ENCODE results near the gene BICRA. TPM values are rescaled to one million over a fixed set of nuclear protein-coding genes. Genes with fewer than 3 reads are reported as not detected.

Gene BICRA
- polyA plus RNA-seq, 1 of the 3 experiments (the other 2 are of a cell fraction), result 1.4 TPM

GRCh38 chr19:47719047-47719859, 110.3 kb downstream of the BICRA start (continued):
- TF ChIP-seq, protein P1, sequence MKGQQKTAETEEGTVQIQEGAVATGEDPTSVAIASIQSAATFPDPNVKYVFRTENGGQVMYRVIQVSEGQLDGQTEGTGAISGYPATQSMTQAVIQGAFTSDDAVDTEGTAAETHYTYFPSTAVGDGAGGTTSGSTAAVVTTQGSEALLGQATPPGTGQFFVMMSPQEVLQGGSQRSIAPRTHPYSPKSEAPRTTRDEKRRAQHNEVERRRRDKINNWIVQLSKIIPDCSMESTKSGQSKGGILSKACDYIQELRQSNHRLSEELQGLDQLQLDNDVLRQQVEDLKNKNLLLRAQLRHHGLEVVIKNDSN (IDR thresholded peaks at IDR 0.05; ENCODE audit: borderline replicate concordance, low read depth), result peak; percentile 92
- TF ChIP-seq, protein P2, sequence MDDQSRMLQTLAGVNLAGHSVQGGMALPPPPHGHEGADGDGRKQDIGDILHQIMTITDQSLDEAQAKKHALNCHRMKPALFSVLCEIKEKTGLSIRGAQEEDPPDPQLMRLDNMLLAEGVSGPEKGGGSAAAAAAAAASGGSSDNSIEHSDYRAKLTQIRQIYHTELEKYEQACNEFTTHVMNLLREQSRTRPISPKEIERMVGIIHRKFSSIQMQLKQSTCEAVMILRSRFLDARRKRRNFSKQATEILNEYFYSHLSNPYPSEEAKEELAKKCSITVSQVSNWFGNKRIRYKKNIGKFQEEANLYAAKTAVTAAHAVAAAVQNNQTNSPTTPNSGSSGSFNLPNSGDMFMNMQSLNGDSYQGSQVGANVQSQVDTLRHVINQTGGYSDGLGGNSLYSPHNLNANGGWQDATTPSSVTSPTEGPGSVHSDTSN (IDR thresholded peaks at IDR 0.05), result peak; percentile 72
- TF ChIP-seq EP300 (IDR thresholded peaks at IDR 0.05; ENCODE audit: borderline replicate concordance in 1 of 2, low read depth in 1 of 2, low read length in 1 of 2), result peak; percentile 57 to 79; a peak in 2 of 4 replicates
- TF ChIP-seq NRF1 (IDR thresholded peaks at IDR 0.05; ENCODE audit: low read depth, low read length), result no peak
- TF ChIP-seq RXRA (IDR thresholded peaks at IDR 0.05; ENCODE audit: borderline replicate concordance, low read depth), result no peak
- TF ChIP-seq FOXJ3 (CRISPR knock-in tag; IDR thresholded peaks at IDR 0.05), result peak; percentile 63
- peak; percentile 97 for TF ChIP-seq TCF12 (IDR thresholded peaks at IDR 0.05)
- peak; percentile 59; the same call in 1 of the 2 replicates for TF ChIP-seq FOSL2 (IDR thresholded peaks at IDR 0.05; ENCODE audit: borderline replicate concordance, low read depth)
- TF ChIP-seq SMC3 (IDR thresholded peaks at IDR 0.05; ENCODE audit: low read depth, low read length), result no peak; the same call in 1 of the 2 replicates
- no peak for TF ChIP-seq GABPA (IDR thresholded peaks at IDR 0.05; ENCODE audit: low read depth)
- TF ChIP-seq EZH2phosphoT487 (IDR thresholded peaks at IDR 0.05; ENCODE audit: borderline replicate concordance, low read depth), result no peak
- TF ChIP-seq ZBTB33 (IDR thresholded peaks at IDR 0.05; ENCODE audit: borderline replicate concordance, low read depth), result 0 out of 2 replicates have a peak, but pooled peaks have one; percentile 21
- no peak for TF ChIP-seq FOXM1 (IDR thresholded peaks at IDR 0.05; ENCODE audit: low read depth)
- TF ChIP-seq MXI1 (IDR thresholded peaks at IDR 0.05; ENCODE audit: low read depth, low read length), result peak; percentile 78
- TF ChIP-seq, protein P3, sequence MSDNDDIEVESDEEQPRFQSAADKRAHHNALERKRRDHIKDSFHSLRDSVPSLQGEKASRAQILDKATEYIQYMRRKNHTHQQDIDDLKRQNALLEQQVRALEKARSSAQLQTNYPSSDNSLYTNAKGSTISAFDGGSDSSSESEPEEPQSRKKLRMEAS (IDR thresholded peaks at IDR 0.05; ENCODE audit: low read depth), result peak; percentile 100
- peak; percentile 79 for TF ChIP-seq POLR2AphosphoS5 (IDR thresholded peaks at IDR 0.05; ENCODE audit: low read depth, low read length)

Measured in SK-N-SH (cell line).